ENCODE results near the gene GAL3ST2. TPM values are rescaled to one million over a fixed set of nuclear protein-coding genes. Genes with fewer than 3 reads are reported as not detected.

GAL3ST2 gene
- total and polyA plus RNA-seq, 4 donors: 0.40 TPM; not detected in 3

GRCh38 chr2:241810307-241811200 lies 33.9 kb downstream of the GAL3ST2 start:
- TF ChIP-seq CTCF (IDR thresholded peaks at IDR 0.05; ENCODE audit: control extremely low read depth, extremely low read depth): no peak
- DNase-seq: peak in 1 of 3 donors; percentile 11
- Histone ChIP-seq H3K36me3 (ENCODE audit: control insufficient read depth in 4 of 4, insufficient read depth in 4 of 4, low read length in 4 of 4) (no peaks in the 10 kb centered on the region), H3K27ac (ENCODE audit: low read depth in 1 of 2, low read length in 1 of 2) (no peak overlapping the region), H3K4me1 (ENCODE audit: control insufficient read depth in 5 of 5, insufficient read depth in 5 of 5, low read length in 5 of 5) (no peaks in the 10 kb centered on the region), H3K4me3 (no peak overlapping the region), H3K9ac (ENCODE audit: insufficient read depth in 1 of 2, low read length in 2 of 2) (no peak overlapping the region), H3K9me3 (ENCODE audit: control insufficient read depth in 4 of 4, insufficient read depth in 3 of 4, low read length in 3 of 4) (no peaks in the 10 kb centered on the region), H3K27me3 (ENCODE audit: control insufficient read depth in 3 of 3, insufficient read depth in 3 of 3, low read length in 2 of 3) (no peaks in the 10 kb centered on the region)
- WGBS, 2 donors: 75 to 80% methylated on average over 24 to 28 of the region's 28 CpGs
- no peak for ATAC-seq (ENCODE audit: insufficient read depth, low FRiP score)

- H3K9ac ChIP-seq (ENCODE audit: insufficient read depth in 1 of 2, low read length in 2 of 2): no peak overlapping the region
- no peaks in the 10 kb centered on the region for H3K27me3 ChIP-seq (ENCODE audit: control insufficient read depth in 3 of 3, insufficient read depth in 3 of 3, low read length in 2 of 3)
- ATAC-seq (ENCODE audit: insufficient read depth, low FRiP score): no peak
- no peak overlapping the region for H3K4me3 ChIP-seq
- H3K36me3 ChIP-seq (ENCODE audit: control insufficient read depth in 4 of 4, insufficient read depth in 4 of 4, low read length in 4 of 4): no peaks in the 10 kb centered on the region
- WGBS, 2 donors: 84 to 90% methylated on average over 24 to 27 of the region's 27 CpGs
- DNase-seq: no peak
- TF ChIP-seq CTCF (IDR thresholded peaks at IDR 0.05; ENCODE audit: control extremely low read depth, extremely low read depth): no peak
- no peak overlapping the region for H3K27ac ChIP-seq (ENCODE audit: low read depth in 1 of 2, low read length in 1 of 2)
- no peaks in the 10 kb centered on the region for H3K4me1 ChIP-seq (ENCODE audit: control insufficient read depth in 5 of 5, insufficient read depth in 5 of 5, low read length in 5 of 5)
- H3K9me3 ChIP-seq (ENCODE audit: control insufficient read depth in 4 of 4, insufficient read depth in 3 of 4, low read length in 3 of 4): peaks cover 0 to 3% (median 0%) of the 10 kb centered on the region in 4 donors
These were observed 34.8 kb downstream of the GAL3ST2 start for GRCh38 chr2:241811201-241811951.

- Histone ChIP-seq H3K4me1 (ENCODE audit: control insufficient read depth in 5 of 5, insufficient read depth in 5 of 5, low read length in 5 of 5) (no peaks in the 10 kb centered on the region), H3K27ac (ENCODE audit: low read depth in 1 of 2, low read length in 1 of 2) (no peak overlapping the region), H3K36me3 (ENCODE audit: control insufficient read depth in 4 of 4, insufficient read depth in 4 of 4, low read length in 4 of 4) (no peaks in the 10 kb centered on the region), H3K27me3 (ENCODE audit: control insufficient read depth in 3 of 3, insufficient read depth in 3 of 3, low read length in 2 of 3) (no peaks in the 10 kb centered on the region), H3K9ac (ENCODE audit: insufficient read depth in 1 of 2, low read length in 2 of 2) (no peak overlapping the region), H3K9me3 (ENCODE audit: control insufficient read depth in 4 of 4, insufficient read depth in 3 of 4, low read length in 3 of 4) (peaks cover 0 to 3% (median 0%) of the 10 kb centered on the region in 4 donors), H3K4me3 (no peak overlapping the region)
- no peak for ATAC-seq (ENCODE audit: insufficient read depth, low FRiP score)
- 82 to 84% methylated on average over 20 of the region's 20 CpGs for WGBS, 2 donors
- no peak for DNase-seq
- TF ChIP-seq CTCF (IDR thresholded peaks at IDR 0.05; ENCODE audit: control extremely low read depth, extremely low read depth): no peak
These were observed 35.5 kb downstream of the GAL3ST2 start for GRCh38 chr2:241811952-241812729.
